H9 (cell line): ENCODE data around the gene ZNF383. TPM values are rescaled to one million over a fixed set of nuclear protein-coding genes. Genes with fewer than 3 reads are reported as not detected.
A peak's percentile ranks its signal among the peaks of the same experiment; 100 is the strongest.

ENCODE experiments used
- DNase-seq: peaks from one replicate; pipeline ENCODE4 v3.0.0-alpha.2; 2017
- H2AFZ ChIP-seq: one replicate; pipeline ENCODE4 v1.6.1; 2013; ENCODE audit warnings: mild to moderate bottlenecking, low read length, control low read depth, moderate library complexity
- H2AK5ac ChIP-seq: 2 replicates; pipeline ENCODE4 v1.6.1; 2013; ENCODE audit warnings: low read length, control low read depth, mixed read lengths; ENCODE audit not compliant: insufficient read length
- H2BK120ac ChIP-seq: one replicate; pipeline ENCODE4 v1.6.1; 2013; ENCODE audit warnings: low read depth, mild to moderate bottlenecking, low read length, control low read depth, inconsistent platforms; ENCODE audit not compliant: poor library complexity, severe bottlenecking
- H2BK12ac ChIP-seq: 2 replicates; pipeline ENCODE4 v1.6.1; 2013; ENCODE audit warnings: low read length, control low read depth, mixed read lengths, low read depth; ENCODE audit not compliant: insufficient read length
- H2BK15ac ChIP-seq: 2 replicates; pipeline ENCODE4 v1.6.1; 2013; ENCODE audit warnings: low read depth, low read length, control low read depth
- H2BK20ac ChIP-seq: one replicate; pipeline ENCODE4 v1.6.1; 2013; ENCODE audit warnings: low read depth, mild to moderate bottlenecking, low read length, control low read depth, inconsistent platforms; ENCODE audit not compliant: poor library complexity, severe bottlenecking
- H2BK5ac ChIP-seq: 2 replicates; pipeline ENCODE4 v1.6.1; 2013; ENCODE audit warnings: low read length, control low read depth, mixed read lengths; ENCODE audit not compliant: insufficient read length
- H3K14ac ChIP-seq: 2 replicates; pipeline ENCODE4 v1.6.1; 2013; ENCODE audit warnings: low read length, control low read depth; ENCODE audit not compliant: insufficient read depth
- H3K18ac ChIP-seq: 2 replicates; pipeline ENCODE4 v1.6.1; 2013; ENCODE audit warnings: low read depth, mild to moderate bottlenecking, mixed read lengths, low read length, control low read depth; ENCODE audit not compliant: insufficient read length
- H3K23ac ChIP-seq: 2 replicates; pipeline ENCODE4 v1.6.1; 2013; ENCODE audit warnings: low read length, control low read depth, mixed read lengths, low read depth; ENCODE audit not compliant: insufficient read length
- H3K23me2 ChIP-seq: 2 replicates; pipeline ENCODE4 v1.6.1; 2013; ENCODE audit warnings: low read depth, mild to moderate bottlenecking, mixed read lengths, low read length, control low read depth; ENCODE audit not compliant: insufficient read length, poor library complexity, severe bottlenecking
- H3K27ac ChIP-seq: 2 replicates; pipeline ENCODE4 v1.5.1; 2013; ENCODE audit warnings: low read length, control low read depth, mixed read lengths, low read depth; ENCODE audit not compliant: insufficient read length
- H3K27me3 ChIP-seq: 2 replicates; pipeline ENCODE4 v1.6.1; 2013; ENCODE audit warnings: low read length, control low read depth, inconsistent platforms; ENCODE audit not compliant: insufficient read depth
- H3K4ac ChIP-seq: 2 replicates; pipeline ENCODE4 v1.6.1; 2013; ENCODE audit warnings: low read depth, mild to moderate bottlenecking, control low read depth, inconsistent platforms, low read length, moderate library complexity
- H3K4me1 ChIP-seq: 2 replicates; pipeline ENCODE4 v1.6.1; 2013; ENCODE audit warnings: low read length, control low read depth, inconsistent platforms; ENCODE audit not compliant: insufficient read depth
- H3K4me2 ChIP-seq: 2 replicates; pipeline ENCODE4 v1.6.1; 2013; ENCODE audit warnings: low read length, control low read depth, mixed read lengths; ENCODE audit not compliant: insufficient read length, insufficient read depth
- H3K56ac ChIP-seq: 2 replicates; pipeline ENCODE4 v1.6.1; 2013; ENCODE audit warnings: low read depth, mild to moderate bottlenecking, mixed read lengths, low read length, control low read depth; ENCODE audit not compliant: insufficient read length
- H3K79me1 ChIP-seq: 2 replicates; pipeline ENCODE4 v1.6.1; 2013; ENCODE audit warnings: low read depth, mild to moderate bottlenecking, moderate library complexity, low read length, control low read depth, inconsistent platforms; ENCODE audit not compliant: insufficient read depth, poor library complexity, severe bottlenecking
- H3K79me2 ChIP-seq: 2 replicates; pipeline ENCODE4 v1.6.1; 2013; ENCODE audit warnings: low read length, control low read depth, inconsistent platforms; ENCODE audit not compliant: insufficient read depth
- H3K9ac ChIP-seq: 2 replicates; pipeline ENCODE4 v1.6.1; 2013; ENCODE audit warnings: low read length, control low read depth, mixed read lengths; ENCODE audit not compliant: insufficient read length; ENCODE audit errors: extremely low read depth
- H3K9me3 ChIP-seq: one replicate; pipeline ENCODE4 v1.6.1; 2013; ENCODE audit warnings: low read depth, low read length, inconsistent platforms; ENCODE audit not compliant: control insufficient read depth
- H3T11ph ChIP-seq: one replicate; pipeline ENCODE4 v1.6.1; 2013; ENCODE audit warnings: mild to moderate bottlenecking, low read length, control low read depth, inconsistent platforms
- H4K20me1 ChIP-seq: one replicate; pipeline ENCODE4 v1.6.1; 2013; ENCODE audit not compliant: control insufficient read depth, insufficient read length, insufficient read depth
- H4K5ac ChIP-seq: 2 replicates; pipeline ENCODE4 v1.6.1; 2013; ENCODE audit warnings: low read depth, mild to moderate bottlenecking, mixed read lengths, low read length, control low read depth; ENCODE audit not compliant: insufficient read length
- H4K8ac ChIP-seq: replicated peaks from 2 replicates; pipeline ENCODE4 v1.6.1; 2013; ENCODE audit warnings: low read length, control low read depth, mixed read lengths, low read depth; ENCODE audit not compliant: insufficient read length
- H4K91ac ChIP-seq: 2 replicates; pipeline ENCODE4 v1.6.1; 2013; ENCODE audit warnings: low read depth, mild to moderate bottlenecking, moderate library complexity, mixed read lengths, low read length, control low read depth; ENCODE audit not compliant: insufficient read length
- H3K27ac Mint-ChIP-seq, 3 experiments: 2 replicates in 2 of 3; 3 replicates in 1 of 3; pipeline ENCODE4 v1.8.0; 2020 to 2021; ENCODE audit warnings: mixed read lengths in 3 of 3, mild to moderate bottlenecking in 1 of 3, moderate library complexity in 1 of 3
- H3K27me3 Mint-ChIP-seq: 2 replicates; pipeline ENCODE4 v1.8.0; 2021; ENCODE audit warnings: low read depth, mild to moderate bottlenecking, moderate library complexity, mixed read lengths
- H3K36me3 Mint-ChIP-seq, 3 experiments: 2 replicates in 2 of 3; 3 replicates in 1 of 3; pipeline ENCODE4 v1.8.0; 2020 to 2021; ENCODE audit warnings: low read depth in 3 of 3, mixed read lengths in 3 of 3; ENCODE audit not compliant: insufficient read depth in 1 of 3
- H3K4me1 Mint-ChIP-seq, 2 experiments: 2 replicates each; pipeline ENCODE4 v1.8.0; 2020; ENCODE audit warnings: mixed read lengths in 2 of 2
- H3K4me3 Mint-ChIP-seq, 2 experiments: 2 replicates in 1 of 2; 3 replicates in 1 of 2; pipeline ENCODE4 v1.8.0; 2020 to 2021; ENCODE audit warnings: mild to moderate bottlenecking in 2 of 2, mixed read lengths in 2 of 2, moderate library complexity in 1 of 2
- H3K9me3 Mint-ChIP-seq, 2 experiments: 2 replicates in 1 of 2; 3 replicates in 1 of 2; pipeline ENCODE4 v1.8.0; 2020; ENCODE audit warnings: mild to moderate bottlenecking in 2 of 2, mixed read lengths in 2 of 2, moderate library complexity in 1 of 2
- CTCF ChIP-seq: fragments of 200-600 bp; sonication (generic); conservative IDR thresholded peaks from 3 replicates; pipeline ENCODE4 v1.8.0; 2021; ENCODE audit warnings: antibody characterized with exemption, mild to moderate bottlenecking
- WGBS: extraction: QIAGEN DNeasy Blood & Tissue Kit; methylation state at CpG from one replicate; pipeline ENCODE4 v1.1.7; 2013; ENCODE audit warnings: missing lambda C conversion rate, low lambda C conversion rate, mixed read lengths; ENCODE audit not compliant: insufficient read length; ENCODE audit errors: extremely low coverage; 5-methylcytosine and 5-hydroxymethylcytosine counted together
- total RNA-seq: library from RNA; stranded (reverse); gene quantifications from 2 replicates; pipeline ENCODE4 v1.2.1, GENCODE V29; 2021

ZNF383 gene
- total RNA-seq, 1 experiment from 2014 or later: 5.7 TPM

- Histone ChIP-seq H4K91ac (no peak overlapping the region), H4K8ac (no peak overlapping the region), H3K9ac (no peak overlapping the region), H2AFZ (no peak overlapping the region), H3K14ac (no peak overlapping the region), H3K18ac (no peak overlapping the region), H2BK15ac (no peak overlapping the region), H3K27ac (no peak overlapping the region), H3K23ac (no peak overlapping the region), H2BK120ac (no peak overlapping the region), H2BK12ac (no peak overlapping the region), H3K79me1 (no peaks in the 10 kb centered on the region), H3K4me1 (no peaks in the 10 kb centered on the region), H4K20me1 (no peaks in the 10 kb centered on the region), H3K27me3 (no peaks in the 10 kb centered on the region), H3K23me2 (no peaks in the 10 kb centered on the region), H3K9me3 (peaks cover 11% of the 10 kb centered on the region), H3K79me2 (no peaks in the 10 kb centered on the region), H3K4me2 (no peak overlapping the region), H4K5ac (no peak overlapping the region), H3K56ac (no peak overlapping the region), H2BK5ac (no peak overlapping the region), H2BK20ac (no peak overlapping the region), H3K4ac (no peak overlapping the region), H2AK5ac (no peak overlapping the region), H3T11ph (no peak overlapping the region)
- H3K36me3 Mint-ChIP-seq: peaks cover 52 to 67% (median 57%) of the 10 kb centered on the region in 3 experiments
- no peaks in the 10 kb centered on the region for H3K27me3 Mint-ChIP-seq
- H3K27ac Mint-ChIP-seq: no peak overlapping the region
- WGBS: no CpG with 5 or more reads among the region's 12 CpGs
- H3K4me3 Mint-ChIP-seq: no peak overlapping the region; a peak in 1 of 5 replicates
- H3K9me3 Mint-ChIP-seq: peaks cover 31 to 54% of the 10 kb centered on the region in 2 experiments
- peak; percentile 72 for DNase-seq
- no peaks in the 10 kb centered on the region for H3K4me1 Mint-ChIP-seq
- TF ChIP-seq CTCF: peak; percentile 89
Observed at GRCh38 chr19:37227996-37228395, 10.0 kb downstream of the ZNF383 start.
